Mesodermal cell (in vitro differentiated cells): ENCODE results near the gene AIF1.

ENCODE experiments used
- H3K27ac ChIP-seq: 2 replicates; pipeline ENCODE4 v1.7.0; 2013; ENCODE audit warnings: mild to moderate bottlenecking, low read depth, low read length, moderate library complexity; ENCODE audit not compliant: severe bottlenecking
- H3K36me3 ChIP-seq: 2 replicates; pipeline ENCODE4 v1.7.1; 2013; ENCODE audit warnings: mild to moderate bottlenecking, low read length, moderate library complexity; ENCODE audit not compliant: control insufficient read depth, insufficient read depth
- H3K4me1 ChIP-seq: one replicate; pipeline ENCODE4 v1.7.1; 2013; ENCODE audit warnings: mild to moderate bottlenecking, low read length; ENCODE audit not compliant: insufficient read depth, control insufficient read depth, poor library complexity, severe bottlenecking
- H3K4me3 ChIP-seq: 2 replicates; pipeline ENCODE4 v1.7.0; 2013; ENCODE audit warnings: low read length, control low read depth, mild to moderate bottlenecking; ENCODE audit not compliant: insufficient read depth, poor library complexity, severe bottlenecking; ENCODE audit errors: extremely low read depth
- H3K9me3 ChIP-seq: 2 replicates; pipeline ENCODE4 v1.7.1; 2013; ENCODE audit warnings: mild to moderate bottlenecking, low read length, moderate library complexity; ENCODE audit not compliant: control insufficient read depth
- WGBS, 2 experiments: methylation state at CpG; one replicate each; pipeline ENCODE4 v1.1.5; 2013; ENCODE audit warnings: missing lambda C conversion rate in 2 of 2; ENCODE audit not compliant: insufficient coverage in 2 of 2; 5-methylcytosine and 5-hydroxymethylcytosine counted together

AIF1 gene

DNA sequence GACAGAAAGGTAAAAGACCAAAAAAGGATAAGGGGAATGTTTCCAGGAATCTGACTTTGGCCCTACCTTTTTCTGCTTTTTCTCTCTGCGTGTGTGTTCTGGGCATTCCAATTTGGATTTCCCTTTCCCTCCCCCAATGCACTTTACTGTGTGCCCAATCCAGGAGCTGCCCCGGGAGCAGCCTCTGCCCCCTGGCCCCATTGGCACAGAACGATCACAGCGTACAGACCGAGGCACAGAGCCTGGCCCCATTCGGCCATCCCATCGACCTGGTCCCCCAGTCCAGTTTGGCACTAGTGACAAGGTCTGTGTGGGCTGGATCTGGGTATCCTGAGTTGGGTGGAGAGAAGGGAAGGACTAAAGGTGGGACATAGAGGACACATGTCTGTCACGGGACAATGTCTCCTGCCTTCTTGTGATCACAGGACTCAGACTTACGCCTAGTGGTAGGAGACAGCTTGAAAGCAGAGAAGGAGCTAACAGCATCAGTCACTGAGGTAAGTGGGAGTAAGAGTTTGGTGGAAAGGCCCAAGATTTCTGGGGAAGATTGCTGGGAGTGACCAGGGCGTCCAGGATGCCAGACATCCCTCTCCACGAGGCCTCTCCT lies 20.0 kb downstream of the AIF1 start:
- Histone ChIP-seq H3K4me3 (no peak overlapping the region), H3K27ac (no peak overlapping the region), H3K36me3 (peaks cover 99% of the 10 kb centered on the region), H3K9me3 (no peaks in the 10 kb centered on the region), H3K4me1 (no peaks in the 10 kb centered on the region)
- 90 to 93% methylated on average over 10 to 11 of the region's 11 CpGs for WGBS, 2 experiments

DNA sequence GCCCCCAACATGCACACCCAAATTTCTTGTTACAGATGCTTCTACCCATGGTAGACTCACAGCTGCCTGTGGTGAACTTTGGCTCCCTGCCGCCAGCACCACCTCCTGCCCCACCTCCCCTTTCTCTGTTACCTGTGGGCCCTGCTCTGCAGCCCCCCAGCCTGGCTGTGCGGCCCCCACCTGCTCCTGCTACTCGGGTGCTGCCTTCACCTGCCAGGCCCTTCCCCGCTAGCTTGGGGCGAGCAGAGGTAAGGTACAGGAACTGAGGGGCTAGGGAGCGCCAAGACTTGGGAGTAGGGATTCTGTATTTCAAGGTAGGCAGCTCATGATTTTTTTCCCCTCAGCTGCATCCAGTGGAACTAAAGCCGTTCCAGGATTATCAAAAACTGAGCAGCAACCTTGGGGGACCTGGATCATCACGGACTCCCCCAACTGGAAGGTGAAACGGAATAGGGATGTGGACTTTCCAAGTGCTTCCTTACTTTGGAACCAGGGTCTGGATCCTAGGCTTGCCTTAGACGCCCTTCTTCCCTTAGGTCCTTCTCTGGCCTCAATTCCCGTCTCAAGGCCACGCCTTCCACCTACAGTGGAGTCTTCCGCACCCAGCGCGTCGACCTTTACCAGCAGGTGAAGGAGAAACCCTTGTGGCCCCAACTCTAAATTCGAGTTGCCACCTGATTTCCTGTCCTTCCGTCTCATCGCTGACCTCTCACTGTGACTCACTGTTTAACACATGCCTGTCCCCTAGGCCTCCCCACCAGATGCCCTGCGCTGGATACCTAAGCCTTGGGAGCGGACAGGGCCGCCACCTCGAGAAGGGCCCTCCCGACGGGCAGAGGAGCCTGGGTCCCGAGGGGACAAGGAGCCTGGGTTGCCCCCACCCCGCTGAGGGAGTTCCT lies 21.9 kb downstream of the AIF1 start:
- H3K9me3 ChIP-seq: no peaks in the 10 kb centered on the region
- H3K4me3 ChIP-seq: no peak overlapping the region
- peaks cover 99% of the 10 kb centered on the region for H3K36me3 ChIP-seq
- WGBS, 2 experiments: 87 to 92% methylated on average over 15 to 22 of the region's 27 CpGs
- no peaks in the 10 kb centered on the region for H3K4me1 ChIP-seq
- no peak overlapping the region for H3K27ac ChIP-seq

DNA sequence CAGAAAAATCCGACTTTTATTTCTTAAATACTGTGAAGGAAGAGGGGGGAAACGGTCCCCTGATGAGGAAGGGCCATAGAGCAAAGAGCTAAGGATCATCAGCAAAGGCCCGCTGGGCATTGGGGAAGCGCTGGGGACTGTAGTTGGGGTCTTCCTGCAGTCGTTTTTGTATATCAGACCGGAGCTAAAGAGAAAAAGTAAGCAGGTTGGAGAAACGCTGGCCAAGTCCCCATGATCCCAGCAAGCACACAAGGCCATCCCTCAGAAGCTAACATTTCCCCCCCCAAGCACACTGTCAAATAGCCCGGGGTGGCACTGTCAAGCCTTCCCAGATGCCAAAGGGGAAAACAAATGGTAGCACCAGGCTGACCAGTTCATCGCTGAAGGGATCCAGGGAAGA lies 24.0 kb downstream of the AIF1 start:
- H3K36me3 ChIP-seq: peaks cover 97% of the 10 kb centered on the region
- H3K4me3 ChIP-seq: no peak overlapping the region
- no peaks in the 10 kb centered on the region for H3K9me3 ChIP-seq
- WGBS, 2 experiments: 93 to 97% methylated on average over 7 to 8 of the region's 9 CpGs
- H3K27ac ChIP-seq: no peak overlapping the region
- no peaks in the 10 kb centered on the region for H3K4me1 ChIP-seq

DNA sequence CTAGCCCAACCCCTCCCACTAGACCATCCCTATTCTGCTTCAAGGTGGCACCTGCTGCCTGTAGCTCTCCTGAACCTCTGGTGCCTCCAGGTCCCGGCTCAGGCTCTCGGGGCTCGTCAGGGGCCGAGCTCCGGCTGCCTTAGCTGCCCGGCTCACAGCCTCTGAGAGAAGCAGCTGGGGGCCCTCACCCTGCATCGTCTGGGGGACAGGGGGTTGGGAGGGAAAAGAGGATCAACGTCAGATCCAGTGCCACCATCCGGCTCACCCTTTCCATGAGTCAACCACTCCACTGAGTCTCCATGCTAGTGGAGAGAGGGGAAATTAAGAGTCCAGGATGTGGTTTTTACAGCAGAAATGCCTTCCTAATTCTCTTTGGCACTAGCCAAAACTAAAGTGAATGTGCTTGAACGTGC lies 24.4 kb downstream of the AIF1 start:
- peaks cover 97% of the 10 kb centered on the region for H3K36me3 ChIP-seq
- H3K4me1 ChIP-seq: no peaks in the 10 kb centered on the region
- H3K27ac ChIP-seq: peak overlapping the region; percentile 2
- H3K4me3 ChIP-seq: no peak overlapping the region
- 93 to 95% methylated on average over 7 of the region's 10 CpGs for WGBS, 2 experiments
- H3K9me3 ChIP-seq: no peaks in the 10 kb centered on the region

DNA sequence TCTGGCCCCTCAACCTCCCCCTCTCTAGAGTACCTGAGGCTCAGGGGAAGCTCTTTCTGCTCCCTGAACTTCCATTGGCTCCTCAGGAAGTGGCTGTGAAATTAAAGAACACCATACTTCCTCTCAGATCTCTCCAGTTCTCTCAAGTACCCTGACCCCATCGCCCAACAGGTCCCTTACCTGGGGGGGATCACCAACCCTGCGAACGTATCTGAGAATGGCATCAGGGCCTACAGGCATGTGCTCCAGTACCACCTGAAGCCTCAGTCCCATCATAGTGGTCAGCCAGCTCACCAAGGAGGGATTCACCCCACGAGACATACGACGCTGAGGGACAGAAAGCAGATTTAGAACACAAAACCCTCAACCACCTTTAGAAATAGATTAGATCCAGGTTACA lies 25.6 kb downstream of the AIF1 start:
- no peak overlapping the region for H3K4me3 ChIP-seq
- no peaks in the 10 kb centered on the region for H3K9me3 ChIP-seq
- H3K27ac ChIP-seq: no peak overlapping the region
- 96 to 98% methylated on average over 3 of the region's 6 CpGs for WGBS, 2 experiments
- peaks cover 97% of the 10 kb centered on the region for H3K36me3 ChIP-seq
- no peaks in the 10 kb centered on the region for H3K4me1 ChIP-seq

DNA sequence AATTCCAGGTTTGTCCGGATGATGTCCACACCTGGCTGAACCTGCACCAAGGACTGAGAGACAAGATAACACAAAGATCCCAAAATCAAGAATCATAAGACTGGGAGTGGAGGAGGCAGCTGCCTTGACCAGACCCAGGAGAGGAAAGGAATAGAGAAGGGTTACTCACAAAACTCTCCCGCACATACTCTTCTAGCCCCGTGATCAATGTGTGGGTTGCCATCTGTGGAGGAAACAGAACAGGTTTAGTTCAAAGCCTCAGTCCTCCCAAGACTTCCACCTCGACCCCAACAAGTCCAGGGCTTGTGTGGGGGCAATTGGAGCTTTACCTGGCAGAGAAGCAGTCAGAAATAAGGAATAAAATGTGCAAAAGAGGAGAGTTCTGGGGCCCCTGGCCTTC lies 26.3 kb downstream of the AIF1 start:
- WGBS, 2 experiments: 80 to 100% methylated on average over 1 to 2 of the region's 4 CpGs
- Histone ChIP-seq H3K27ac (no peak overlapping the region), H3K4me3 (no peak overlapping the region), H3K9me3 (no peaks in the 10 kb centered on the region), H3K4me1 (no peaks in the 10 kb centered on the region), H3K36me3 (peaks cover 97% of the 10 kb centered on the region)

DNA sequence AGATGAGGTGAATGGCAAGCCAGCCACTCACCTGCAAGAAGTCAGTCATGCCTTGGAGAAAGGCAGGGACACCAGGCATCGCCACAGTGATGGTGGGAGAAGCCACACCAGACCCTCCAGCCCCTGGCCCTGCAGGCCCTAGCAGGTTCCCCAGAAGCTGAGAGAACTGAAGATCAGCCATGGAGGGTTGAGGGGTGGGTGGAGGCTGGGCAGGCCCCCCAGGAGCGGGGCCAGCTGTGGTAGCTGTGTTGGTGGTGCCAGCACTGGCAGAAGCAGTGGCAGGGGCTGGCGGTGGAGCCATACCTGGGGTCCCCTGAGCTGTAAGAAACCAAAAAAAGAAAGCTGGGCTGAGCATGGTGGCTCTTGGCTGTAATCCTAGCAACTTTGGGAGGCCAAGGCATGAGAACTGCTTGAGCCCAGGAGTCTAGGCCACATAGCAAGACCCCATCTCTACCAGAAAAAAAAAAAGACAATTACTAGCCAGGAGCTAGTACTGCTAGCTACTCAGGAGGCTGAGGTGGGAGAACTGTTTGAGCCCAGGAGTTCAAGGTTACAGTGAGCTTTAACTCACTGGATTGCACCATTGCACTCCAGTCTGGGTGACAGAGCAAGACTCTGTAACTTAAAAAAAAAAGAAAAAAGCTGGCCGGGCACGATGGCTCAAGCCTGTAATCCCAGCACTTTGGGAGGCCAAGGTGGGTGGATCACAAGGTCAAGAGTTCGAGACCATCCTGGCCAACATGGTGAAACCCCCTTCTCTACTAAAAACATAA lies 27.9 kb downstream of the AIF1 start:
- H3K4me3 ChIP-seq: no peak overlapping the region
- H3K4me1 ChIP-seq: no peaks in the 10 kb centered on the region
- 90 to 95% methylated on average over 3 to 5 of the region's 6 CpGs for WGBS, 2 experiments
- H3K36me3 ChIP-seq: peaks cover 96% of the 10 kb centered on the region
- H3K27ac ChIP-seq: no peak overlapping the region
- no peaks in the 10 kb centered on the region for H3K9me3 ChIP-seq

DNA sequence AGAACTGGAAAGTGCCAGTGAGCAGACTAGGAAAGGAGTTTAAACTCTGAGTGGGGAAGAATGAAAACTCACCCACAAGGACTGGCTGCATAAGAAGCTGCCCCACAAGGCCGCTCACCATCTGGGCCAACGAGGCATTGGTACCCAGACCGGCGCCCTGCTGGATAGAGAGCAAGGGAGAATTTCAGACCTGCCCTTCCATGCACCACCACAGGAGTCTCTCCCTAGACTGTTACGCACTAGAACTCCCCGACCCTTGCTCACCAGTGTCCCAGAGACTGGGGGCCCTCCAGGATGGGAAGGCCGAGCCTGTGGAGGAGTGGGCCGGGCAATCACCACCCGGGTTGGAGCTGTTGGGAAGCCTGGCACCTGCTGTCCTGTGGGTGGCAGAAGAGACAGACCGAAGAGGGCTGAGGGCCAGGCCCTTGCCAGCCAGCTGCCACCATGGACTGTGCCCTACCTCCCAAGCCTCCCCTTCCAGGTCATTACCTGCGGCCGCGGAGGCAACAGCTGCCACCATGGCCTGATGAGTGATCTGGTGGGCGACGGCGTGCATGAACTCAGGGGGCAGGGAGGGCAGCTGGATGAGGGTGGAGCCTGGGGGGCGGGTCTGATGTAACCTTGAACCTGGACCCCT lies 28.9 kb downstream of the AIF1 start:
- WGBS, 2 experiments: 94 to 98% methylated on average over 7 to 11 of the region's 17 CpGs
- Histone ChIP-seq H3K4me3 (no peak overlapping the region), H3K4me1 (no peaks in the 10 kb centered on the region), H3K9me3 (no peaks in the 10 kb centered on the region), H3K36me3 (peaks cover 96% of the 10 kb centered on the region), H3K27ac (no peak overlapping the region)

DNA sequence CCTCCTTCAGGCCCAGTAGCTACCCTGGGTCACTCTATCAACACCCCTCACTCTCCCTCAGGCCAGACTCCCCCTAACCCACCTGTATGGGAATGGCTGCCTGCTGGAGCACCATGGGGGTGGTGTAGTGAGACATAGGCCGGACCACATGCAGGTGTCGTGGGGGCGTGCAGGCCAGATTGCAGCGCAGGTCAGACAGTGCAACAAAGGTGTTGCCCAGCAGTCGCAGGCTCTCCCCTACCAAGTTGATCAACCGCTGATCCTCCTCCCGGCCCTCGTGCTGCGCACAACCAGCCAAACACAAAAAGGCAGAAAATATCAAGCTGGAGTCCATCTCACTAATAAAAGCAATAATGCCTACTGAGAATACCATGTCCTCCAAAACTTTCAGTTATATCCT lies 30.3 kb downstream of the AIF1 start:
- no peak overlapping the region for H3K4me3 ChIP-seq
- 94 to 97% methylated on average over 8 of the region's 9 CpGs for WGBS, 2 experiments
- H3K9me3 ChIP-seq: no peaks in the 10 kb centered on the region
- H3K4me1 ChIP-seq: no peaks in the 10 kb centered on the region
- H3K27ac ChIP-seq: no peak overlapping the region
- H3K36me3 ChIP-seq: peaks cover 96% of the 10 kb centered on the region

DNA sequence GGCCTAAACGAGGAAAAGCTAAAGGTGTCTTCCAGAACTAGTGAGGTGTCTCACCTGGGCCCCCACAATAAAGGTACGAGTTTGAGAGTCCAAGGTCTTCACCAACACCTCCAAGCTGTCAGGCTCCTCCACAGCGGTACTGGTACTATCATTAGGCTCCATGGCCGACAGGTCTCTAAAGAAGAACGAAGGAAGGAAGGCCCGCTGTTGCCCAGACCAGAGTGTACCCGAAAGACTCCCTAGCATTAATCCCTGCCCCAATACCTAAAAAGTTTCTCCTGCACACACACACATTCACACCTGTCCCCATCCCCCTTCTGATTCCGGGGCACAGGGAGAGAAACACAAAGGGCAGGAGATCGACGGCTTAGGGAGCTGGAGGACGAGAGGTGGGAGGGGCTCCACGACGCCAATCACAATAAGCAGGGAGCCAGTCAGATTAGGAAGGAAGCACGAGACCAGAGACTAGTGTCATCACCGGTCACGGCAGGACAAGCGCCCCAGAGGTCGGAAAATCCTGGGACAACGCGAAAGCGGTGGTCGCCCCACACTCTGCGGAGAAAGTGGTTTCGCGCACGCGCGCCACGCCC lies 36.7 kb downstream of the AIF1 start:
- H3K9me3 ChIP-seq: no peaks in the 10 kb centered on the region
- WGBS, 2 experiments: 3 to 7% methylated on average over 17 to 20 of the region's 29 CpGs

More for the DNA sequence above, 36.7 kb downstream of the AIF1 start:
- H3K4me1 ChIP-seq: peaks cover 11% of the 10 kb centered on the region
- peak overlapping the region; percentile 99 for H3K27ac ChIP-seq
- peaks cover 48% of the 10 kb centered on the region for H3K36me3 ChIP-seq
- peak overlapping the region; percentile 92 for H3K4me3 ChIP-seq
